Retina (tissue), 1 donor: Measurements from ENCODE around the gene SDCBP2.
"Not testable (repeated sequence)": the region's sequence is repeated elsewhere in the genome, so short reads cannot be mapped to it uniquely, and the experiment has no call there.

Source experiments
- DNase-seq: peaks from one replicate; pipeline ENCODE4 v3.0.0-alpha.2; 2016

SDCBP2 gene

GRCh38 chr20:1357921-1358671 is 29.2 kb upstream of the SDCBP2 start:
- DNase-seq = no peak

- DNase-seq = no peak
These were observed 25.0 kb upstream of the SDCBP2 start for GRCh38 chr20:1353956-1354355.

- DNase-seq = no peak
These were observed 17.5 kb upstream of the SDCBP2 start for GRCh38 chr20:1346315-1346969.

- DNase-seq = no peak
These were observed 16.8 kb upstream of the SDCBP2 start for GRCh38 chr20:1345756-1346093.

- DNase-seq = no peak
These were observed 16.3 kb upstream of the SDCBP2 start for GRCh38 chr20:1345030-1345755.

- DNase-seq = not testable (repeated sequence)
These were observed 14.6 kb upstream of the SDCBP2 start for GRCh38 chr20:1343446-1344124.

GRCh38 chr20:1341561-1342265 is 12.8 kb upstream of the SDCBP2 start:
- peak; percentile 35 for DNase-seq

- DNase-seq = no peak
These were observed 9.9 kb upstream of the SDCBP2 start for GRCh38 chr20:1338801-1339200.

- no peak for DNase-seq
These were observed 9.2 kb upstream of the SDCBP2 start for GRCh38 chr20:1338096-1338495.

GRCh38 chr20:1337441-1337840 is 8.5 kb upstream of the SDCBP2 start:
- no peak for DNase-seq

- DNase-seq = no peak
These were observed 7.9 kb upstream of the SDCBP2 start for GRCh38 chr20:1336699-1337367.

- no peak for DNase-seq
These were observed 7.2 kb upstream of the SDCBP2 start for GRCh38 chr20:1335961-1336698.

GRCh38 chr20:1334761-1335160 is 5.8 kb upstream of the SDCBP2 start:
- no peak for DNase-seq

GRCh38 chr20:1334370-1334731 is 5.4 kb upstream of the SDCBP2 start:
- DNase-seq = no peak

- DNase-seq = no peak
These were observed 4.8 kb upstream of the SDCBP2 start for GRCh38 chr20:1333462-1334369.

GRCh38 chr20:1332749-1333300 is 3.9 kb upstream of the SDCBP2 start:
- no peak for DNase-seq

GRCh38 chr20:1331801-1332453 is 3.0 kb upstream of the SDCBP2 start:
- DNase-seq = no peak

GRCh38 chr20:1331101-1331500 is 2.2 kb upstream of the SDCBP2 start:
- DNase-seq = no peak

GRCh38 chr20:1330075-1330830 is 1.3 kb upstream of the SDCBP2 start:
- DNase-seq = no peak
